RPMI8226 (cell line): ENCODE results near the gene WDR90.

Experiments
- DNase-seq: peaks from one replicate; pipeline ENCODE4 v3.0.0-alpha.2; 2015

WDR90 gene

GRCh38 chr16:640614-641013, 8.6 kb upstream of the WDR90 start:
- no peak for DNase-seq

GRCh38 chr16:641326-642188, 7.6 kb upstream of the WDR90 start, which contains the start of gene MCRIP2:
Gene MCRIP2 (plus strand): TSS chr16:641828. CDS start chr16:641992, 164 bp downstream.
- DNase-seq = peak; percentile 97

DNA sequence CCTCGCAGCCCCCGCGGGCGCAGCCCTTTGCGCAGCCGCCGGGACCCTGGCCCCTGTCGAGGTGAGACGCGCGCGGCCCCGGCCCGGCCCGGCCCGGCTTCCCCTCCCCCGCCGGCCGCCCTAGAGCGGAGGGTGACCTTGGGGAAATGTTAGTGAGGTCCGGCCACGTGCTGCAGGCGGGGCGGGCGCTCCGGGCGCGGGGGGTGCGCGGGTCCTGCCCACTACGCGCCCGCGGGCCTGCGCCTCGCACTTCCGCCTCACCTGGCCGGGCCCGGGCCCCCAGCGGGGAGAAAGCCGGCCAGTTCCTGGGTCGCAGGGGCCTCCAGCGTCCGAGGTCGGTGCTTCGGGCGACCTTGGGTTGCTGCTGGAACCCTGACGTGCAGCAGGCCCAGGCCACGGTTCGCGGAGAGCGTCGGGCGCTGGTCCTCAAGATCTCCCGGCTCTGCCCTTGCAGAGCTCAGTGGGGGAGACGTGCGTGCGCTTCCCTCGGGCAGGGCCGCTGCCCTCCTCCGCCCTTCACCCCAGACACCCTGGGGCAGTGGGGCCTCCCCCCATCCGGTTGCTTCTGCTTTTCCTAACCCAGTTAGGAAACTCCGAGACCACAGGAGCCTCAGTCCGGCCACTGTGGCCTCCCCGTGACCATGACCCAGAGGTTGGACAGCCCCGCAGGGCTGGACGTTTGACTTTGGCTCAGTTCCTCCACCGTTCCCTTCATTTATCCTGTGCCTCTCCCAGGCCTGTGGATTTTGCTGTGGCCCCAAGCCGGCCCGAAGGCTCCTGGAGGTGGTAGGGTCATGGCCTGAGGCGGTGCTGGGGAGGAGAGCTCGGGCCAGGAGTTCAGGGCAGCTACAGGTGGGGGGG, 6.7 kb upstream of the WDR90 start:
- peak; percentile 89 for DNase-seq

GRCh38 chr16:643050-643368, 6.2 kb upstream of the WDR90 start:
- peak; percentile 43 for DNase-seq

GRCh38 chr16:644556-644955, 4.6 kb upstream of the WDR90 start:
- no peak for DNase-seq

DNA sequence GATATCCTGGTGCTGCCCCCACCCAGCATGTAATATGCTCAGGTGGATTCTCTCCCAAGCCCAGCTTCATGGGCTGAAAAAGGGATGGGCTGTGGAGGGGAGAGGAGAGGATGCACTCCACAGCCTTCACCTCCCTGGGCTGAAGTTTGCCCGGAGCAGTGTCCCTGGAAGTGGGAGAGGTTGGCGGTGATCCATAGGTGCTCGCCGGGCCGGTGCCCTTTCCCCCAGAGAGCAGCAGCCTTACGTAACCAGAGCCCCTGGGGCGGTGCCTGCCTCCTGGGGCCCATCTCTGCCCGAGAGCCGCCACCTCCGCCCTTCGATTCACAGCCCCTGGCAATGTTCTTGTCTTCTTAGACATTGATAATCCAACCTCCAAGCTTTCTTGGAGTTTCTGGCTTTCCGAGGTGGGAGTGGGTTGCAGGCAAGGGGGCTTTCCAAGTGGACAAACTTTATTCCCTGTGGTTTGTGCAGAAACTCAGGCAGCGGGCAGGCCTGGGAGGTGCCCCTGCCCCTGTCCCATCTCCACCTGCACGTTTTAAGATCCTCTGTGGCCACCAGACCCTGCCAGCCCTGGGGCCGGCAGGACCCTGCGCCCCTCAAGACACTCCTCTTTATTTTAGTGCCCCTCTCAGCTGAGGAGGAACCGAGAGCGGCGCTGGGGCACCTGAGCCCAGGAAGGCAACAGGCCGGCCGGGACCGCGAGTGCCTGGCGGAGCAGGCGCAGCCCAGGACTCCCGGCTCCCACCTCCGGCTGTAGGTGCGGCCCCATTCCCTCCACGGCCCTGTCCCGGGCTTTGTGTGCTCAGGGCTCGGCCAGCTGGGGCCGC, 3.1 kb upstream of the WDR90 start:
- no peak for DNase-seq

- no peak for DNase-seq
Observed at GRCh38 chr16:646679-647172, 2.4 kb upstream of the WDR90 start.

- peak; percentile 53 for DNase-seq
Observed at GRCh38 chr16:647173-647902, 1.8 kb upstream of the WDR90 start.

DNA sequence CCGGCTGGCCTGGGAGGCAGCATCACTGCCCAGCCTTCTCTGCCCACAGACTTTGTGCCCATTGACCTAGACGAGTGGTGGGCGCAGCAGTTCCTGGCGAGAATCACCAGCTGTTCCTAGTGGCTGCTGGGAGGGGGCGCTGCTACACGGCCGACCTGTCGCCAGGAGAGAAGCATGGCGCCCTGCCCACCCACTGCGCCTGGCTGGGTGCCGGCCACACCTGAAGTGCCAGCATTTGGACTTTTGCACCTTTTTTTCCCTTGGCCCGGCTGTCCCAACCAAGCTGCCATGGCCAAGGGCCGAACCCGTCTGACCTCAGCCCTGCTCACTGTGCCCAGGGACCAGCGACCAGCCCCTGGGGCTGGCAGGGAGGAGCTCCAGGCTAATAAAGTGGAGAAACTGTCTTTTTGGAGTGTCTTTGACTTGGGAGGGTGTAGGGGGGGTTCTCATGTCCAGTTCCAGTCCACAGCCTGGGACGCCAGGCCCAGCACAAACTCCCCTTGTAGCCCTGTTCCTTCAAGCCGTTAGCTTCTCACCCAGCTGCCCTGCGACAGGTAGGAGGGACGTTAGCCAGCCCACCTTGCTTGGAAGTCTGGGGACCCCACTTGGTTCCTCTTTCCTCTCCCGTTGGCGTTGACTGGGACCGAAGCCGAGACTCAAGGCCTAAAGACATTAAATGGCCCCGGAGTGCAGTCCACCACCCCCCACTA, 939 bp upstream of the WDR90 start:
- peak; percentile 88 for DNase-seq

GRCh38 chr16:649631-650030, 466 bp downstream of the WDR90 start:
- peak; percentile 61 for DNase-seq

DNA sequence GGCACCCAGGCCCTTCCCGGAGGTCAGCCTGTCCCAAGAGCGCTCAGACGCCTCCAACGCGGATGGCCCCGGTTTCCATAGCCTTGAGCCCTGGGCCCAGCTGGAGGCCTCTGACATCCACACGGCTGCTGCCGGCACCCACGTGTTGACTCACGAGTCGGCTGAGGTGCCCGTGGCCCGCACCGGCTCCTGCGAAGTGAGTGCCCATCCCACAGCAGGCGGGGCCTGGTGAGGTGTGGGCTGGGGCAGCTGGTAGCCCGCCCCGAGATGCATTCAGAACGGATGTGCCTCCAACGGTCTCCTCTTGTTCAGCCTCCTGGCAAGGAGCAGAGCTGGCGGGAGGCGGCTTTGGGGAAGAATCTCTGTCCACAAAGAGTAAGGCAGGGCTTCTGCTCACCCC, 2.7 kb downstream of the WDR90 start:
- DNase-seq = no peak

GRCh38 chr16:652454-653305, 3.5 kb downstream of the WDR90 start:
- DNase-seq = no peak

DNA sequence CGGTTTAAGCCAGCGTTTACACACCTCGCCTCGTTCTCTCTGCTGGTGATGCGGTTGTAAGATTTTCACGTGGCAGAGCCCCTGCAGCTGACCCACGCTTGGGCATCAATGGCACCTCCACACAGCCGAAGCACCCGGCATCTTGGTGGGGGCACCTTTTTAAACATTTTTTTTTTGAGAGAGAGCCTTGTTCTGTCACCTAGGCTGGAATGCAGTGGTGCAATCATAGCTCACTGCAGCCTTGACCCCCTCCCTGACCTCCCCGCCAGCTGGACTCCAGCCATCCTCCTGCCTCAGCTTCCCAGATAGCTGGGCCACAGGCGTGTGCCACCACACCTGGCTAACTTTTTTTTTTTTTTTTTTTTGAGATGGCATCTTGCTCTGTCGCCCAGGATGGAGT, 4.9 kb downstream of the WDR90 start:
- no peak for DNase-seq

- DNase-seq = no peak
Observed at GRCh38 chr16:657487-657886, 8.3 kb downstream of the WDR90 start.

GRCh38 chr16:658679-659571, 9.8 kb downstream of the WDR90 start:
- no peak for DNase-seq

GRCh38 chr16:659618-660017, 10.5 kb downstream of the WDR90 start:
- no peak for DNase-seq

- no peak for DNase-seq
Observed at GRCh38 chr16:660132-660458, 10.9 kb downstream of the WDR90 start.

- DNase-seq = peak; percentile 96
Observed at GRCh38 chr16:660459-661183, 11.5 kb downstream of the WDR90 start.
